K562 (cell line): ENCODE results near the gene RABL2B. TPM values are rescaled to one million over a fixed set of nuclear protein-coding genes. Genes with fewer than 3 reads are reported as not detected.
"Not testable (repeated sequence)": the region's sequence is repeated elsewhere in the genome, so short reads cannot be mapped to it uniquely, and the experiment has no call there.

ENCODE experiments used
- ATAC-seq: fragments of 200-7000 bp; cut with Tn5 transposase; 3 replicates; pipeline ENCODE4 v1.9.1; 2020; ENCODE audit warnings: moderate library complexity
- BruUV-seq: library from RNA; stranded (reverse); fragments of 400-500 nt; replicated peaks from 2 replicates; lab custom pipeline; 2021; lab: Mats Ljungman, UMichigan
- CTCF ChIA-PET: fragments of 300-600 bp; formaldehyde crosslinking; extraction: SDS; loops from one replicate; lab custom pipeline; 2021; ENCODE audit warnings: low intra/inter-chr PET ratio; lab: Yijun Ruan, JAX
- POLR2A ChIA-PET: fragments of 300-600, 350-650 bp; sonication (Branson Sonifier 250); formaldehyde crosslinking; extraction: SDS; loops from one replicate; lab custom pipeline; 2021; ENCODE audit warnings: antibody characterized with exemption, inconsistent platforms; lab: Yijun Ruan, JAX
- DNase-seq, 4 experiments: peaks; one replicate each; pipeline versions ENCODE4 v3.0.0 to v3.0.0-alpha.2; 2011 to 2018; ENCODE audit warnings: low spot score in 3 of 4, mixed read lengths in 3 of 4; ENCODE audit errors: extremely low read depth in 1 of 4
- FAIRE-seq: peaks from 2 replicates; lab custom pipeline; 2011; peaks lifted over from hg19 to GRCh38; lab: Jason Lieb, UNC
- H2AFZ ChIP-seq: 2 replicates; pipeline ENCODE4 v1.6.0; 2011; ENCODE audit warnings: low read depth, low read length, control low read depth, inconsistent platforms
- H3K27ac ChIP-seq: fragments of 200-600 bp; 3 replicates; pipeline ENCODE4 v1.8.0; 2011; ENCODE audit warnings: low read depth, mild to moderate bottlenecking, control low read depth, inconsistent platforms, low read length, moderate library complexity, mixed read lengths; ENCODE audit errors: extremely low read depth
- H3K27me3 ChIP-seq, 2 experiments: fragments of 300-600 bp in 1 of 2; 2 replicates in 1 of 2; 3 replicates in 1 of 2; pipeline versions ENCODE4 v1.6.0 to v1.8.0; 2011; ENCODE audit warnings: inconsistent platforms in 2 of 2, low read length in 2 of 2, mild to moderate bottlenecking in 1 of 2, mixed read lengths in 1 of 2, moderate library complexity in 1 of 2; ENCODE audit not compliant: control insufficient read depth in 2 of 2, insufficient read depth in 2 of 2
- H3K36me3 ChIP-seq: fragments of 300-600 bp; 3 replicates; pipeline ENCODE4 v1.8.0; 2011; ENCODE audit warnings: mild to moderate bottlenecking, low read length, inconsistent platforms; ENCODE audit not compliant: control insufficient read depth, insufficient read depth
- H3K4me1 ChIP-seq, 2 experiments: fragments of 200-600 bp in 1 of 2; replicated peaks in 1 of 2; 2 replicates in 1 of 2; 3 replicates in 1 of 2; pipeline versions ENCODE4 v1.5.1 to v1.8.0; 2011; ENCODE audit warnings: inconsistent platforms in 2 of 2, low read length in 2 of 2, mild to moderate bottlenecking in 1 of 2, mixed read lengths in 1 of 2, moderate library complexity in 1 of 2; ENCODE audit not compliant: control insufficient read depth in 2 of 2, insufficient read depth in 2 of 2
- H3K4me2 ChIP-seq: 2 replicates; pipeline ENCODE4 v1.6.1; 2011; ENCODE audit warnings: low read length, control low read depth, inconsistent platforms, mixed read lengths; ENCODE audit not compliant: insufficient read depth
- H3K4me3 ChIP-seq: fragments of 200-600 bp; sonication (generic), shearing (Covaris generic); 2 replicates; pipeline ENCODE4 v1.5.1; 2016; ENCODE audit warnings: control low read depth, inconsistent platforms
- H3K79me2 ChIP-seq: fragments of 200-600 bp; 3 replicates; pipeline ENCODE4 v1.8.0; 2011; ENCODE audit warnings: low read length, inconsistent platforms; ENCODE audit not compliant: control insufficient read depth, insufficient read depth
- H3K9ac ChIP-seq, 2 experiments: 2 replicates each; pipeline versions ENCODE4 v1.6.0 to v1.6.1; 2011; ENCODE audit warnings: low read depth in 2 of 2, low read length in 2 of 2, control low read depth in 1 of 2, inconsistent platforms in 1 of 2, mild to moderate bottlenecking in 1 of 2, mixed read lengths in 1 of 2; ENCODE audit not compliant: insufficient read depth in 1 of 2
- H3K9me1 ChIP-seq: one replicate; pipeline ENCODE4 v1.6.0; 2011; ENCODE audit warnings: inconsistent platforms, mild to moderate bottlenecking, low read length, moderate library complexity; ENCODE audit not compliant: control insufficient read depth, insufficient read depth
- H3K9me3 ChIP-seq: replicated peaks from 2 replicates; pipeline ENCODE4 v1.5.1; 2011; ENCODE audit warnings: low read depth, low read length, inconsistent platforms; ENCODE audit not compliant: control insufficient read depth, insufficient read depth
- H4K20me1 ChIP-seq: replicated peaks from 2 replicates; pipeline ENCODE4 v1.6.1; 2011; ENCODE audit warnings: low read length, inconsistent platforms, mixed read lengths; ENCODE audit not compliant: control insufficient read depth, insufficient read depth
- FOSL1 ChIP-seq: fragments of 200-800 bp; sonication (Bioruptor generic); conservative IDR thresholded peaks from 2 replicates; pipeline ENCODE4 v1.6.1; 2016; ENCODE audit warnings: missing genetic modification characterization, missing compliant biosample characterization
- NR2C2 ChIP-seq, 2 experiments: fragments of 200-800 bp in 1 of 2; sonication (Bioruptor generic) in 1 of 2; sonication (generic) in 1 of 2; formaldehyde crosslinking in 1 of 2; IDR thresholded peaks; 2 replicates each; pipeline versions ENCODE4 v1.6.1 to v1.8.0; 2016 to 2022; ENCODE audit warnings: mild to moderate bottlenecking in 1 of 2, missing compliant biosample characterization in 1 of 2, missing genetic modification characterization in 1 of 2, missing genetic modification reagents in 1 of 2
- WGBS: fragments of 100-300 bp; shearing (Covaris generic); methylation state at CpG from one replicate; pipeline ENCODE4 v1.1.6; 2016; ENCODE audit warnings: low coverage, mixed read lengths; ENCODE audit not compliant: insufficient coverage; ENCODE audit errors: missing lambda C conversion rate; 5-methylcytosine and 5-hydroxymethylcytosine counted together
- in situ Hi-C: fragments of 300-500 bp; cut with MboI; formaldehyde crosslinking; loops from 4 replicates; pipeline ENCODE4 v1.15.0; 2018; ENCODE audit warnings: inconsistent platforms, mixed read lengths
- intact Hi-C: fragments of 100-400 bp; cut with micrococcal nuclease; formaldehyde crosslinking; loops from 2 replicates; pipeline ENCODE4 v1.14.2; 2022
- polyA plus RNA-seq, 8 experiments: library from polyadenylated mRNA; depleted of rRNA in 4 of 8; stranded (reverse) in 5 of 8; unstranded in 3 of 8; fragments of >200 nt; fragmentation: Nextera tagmentation in 2 of 8; fragmentation: Illumina TruSeq in 1 of 8; extraction: Ambion mirVana in 2 of 8; extraction: Trizol in 1 of 8; gene quantifications; 2 replicates each; pipeline versions ENCODE4 v1.2.1 to v1.2.3, GENCODE V29; 2011 to 2014; ENCODE audit warnings: inconsistent platforms in 1 of 8, missing spikeins in 1 of 8
- total RNA-seq, 7 experiments: library from RNA; depleted of rRNA in 6 of 7; stranded (reverse); fragments of >200 nt in 6 of 7; fragmentation: Illumina TruSeq in 2 of 7; extraction: Trizol in 2 of 7; gene quantifications; 2 replicates each; pipeline versions ENCODE4 v1.2.1 to v1.2.3, GENCODE V29; 2011 to 2021; ENCODE audit warnings: low replicate concordance in 1 of 7
- TF ChIP-seq, protein P1 (sequence below), 2 experiments: fragments of 450-650 bp in 1 of 2; sonication (generic) in 1 of 2; formaldehyde crosslinking in 1 of 2; IDR thresholded peaks; 2 replicates each; pipeline versions ENCODE4 v1.7.1 to v1.9.0; 2016 to 2022; ENCODE audit warnings: inconsistent platforms in 1 of 2, mild to moderate bottlenecking in 1 of 2, missing genetic modification reagents in 1 of 2

The RABL2B gene
- total and polyA plus RNA-seq, 9 of the 15 experiments (the other 6 are each of a cell fraction or from before 2014, with no cell fraction given), result 0.76 to 8.5 (median 3.6) TPM

DNA sequence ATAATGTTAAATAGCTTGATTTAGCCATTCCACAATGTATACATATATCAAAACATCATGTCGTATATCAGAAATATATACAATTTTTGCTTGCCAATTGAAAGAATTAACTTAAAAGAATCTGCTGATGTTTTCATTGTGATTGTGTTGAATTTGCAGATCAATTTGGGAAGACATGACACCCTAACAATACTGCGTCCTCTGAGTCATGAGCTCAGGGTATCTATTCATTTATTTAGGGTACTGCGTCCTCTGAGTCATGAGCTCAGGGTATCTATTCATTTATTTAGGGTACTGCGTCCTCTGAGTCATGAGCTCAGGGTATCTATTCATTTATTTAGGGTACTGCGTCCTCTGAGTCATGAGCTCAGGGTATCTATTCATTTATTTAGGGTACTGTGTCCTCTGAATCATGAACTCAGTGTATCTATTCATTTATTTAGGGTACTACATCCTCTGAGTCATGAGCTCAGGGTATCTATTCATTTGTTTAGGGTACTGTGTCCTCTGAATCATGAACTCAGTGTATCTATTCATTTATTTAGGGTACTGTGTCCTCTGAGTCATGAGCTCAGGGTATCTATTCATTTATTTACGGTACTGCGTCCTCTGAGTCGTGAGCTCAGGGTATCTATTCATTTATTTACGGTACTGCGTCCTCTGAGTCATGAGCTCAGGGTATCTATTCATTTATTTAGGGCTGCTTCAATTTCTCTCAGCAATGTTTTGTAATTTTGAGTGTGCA, 23.7 kb downstream of the RABL2B start (continued):
- peak; percentile 60 for TF ChIP-seq FOSL1 (tag)

DNA sequence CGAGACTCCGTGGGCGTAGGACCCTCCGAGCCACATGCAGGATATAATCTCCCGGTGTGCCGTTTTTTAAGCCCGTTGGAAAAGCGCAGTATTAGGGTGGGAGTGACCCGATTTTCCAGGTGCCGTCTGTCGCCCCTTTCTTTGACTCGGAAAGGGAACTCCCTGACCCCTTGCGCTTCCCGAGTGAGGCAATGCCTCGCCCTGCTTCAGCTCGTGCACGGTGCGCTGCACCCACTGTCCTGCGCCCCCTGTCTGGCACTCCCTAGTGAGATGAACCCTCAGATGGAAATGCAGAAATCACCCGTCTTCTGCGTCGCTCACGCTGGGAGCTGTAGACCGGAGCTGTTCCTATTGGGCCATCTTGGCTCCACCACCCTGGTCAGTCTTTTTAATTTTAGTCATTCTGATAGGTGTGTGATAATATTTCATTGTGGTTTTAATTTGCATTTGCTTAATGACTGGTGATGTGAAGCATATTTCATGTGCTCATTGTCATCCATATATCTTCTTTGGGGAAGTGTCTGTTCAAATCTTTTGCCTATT, 26.4 kb downstream of the RABL2B start:
- peak in 1 of 4 experiments; percentile 35 for DNase-seq
- H3K9me3 ChIP-seq; H3K79me2 ChIP-seq; in situ Hi-C loops; H3K9me1 ChIP-seq; H3K27ac ChIP-seq; H3K4me1 ChIP-seq; POLR2A ChIA-PET; H3K27me3 ChIP-seq; CTCF ChIA-PET; H3K36me3 ChIP-seq; ATAC-seq; H4K20me1 ChIP-seq; FAIRE-seq; intact Hi-C loops; TF ChIP-seq NR2C2 (CRISPR knock-in tag; IDR thresholded peaks at IDR 0.05): not testable (repeated sequence)
- Histone ChIP-seq H2AFZ (peak overlapping the region; percentile 82), H3K4me3 (peak overlapping the region; percentile 33), H3K9ac (peak overlapping the region; percentile 30 to 71; a peak in 2 of 4 replicates), H3K4me2 (peak overlapping the region; percentile 55)
- BruUV-seq, result TSS peak; percentile 42
- WGBS, result 11% methylated on average over 14 of the region's 24 CpGs
- peak; percentile 39; the same call in 1 of the 2 replicates for TF ChIP-seq NR2C2 (tag; IDR thresholded peaks at IDR 0.05)
- TF ChIP-seq, protein P1, sequence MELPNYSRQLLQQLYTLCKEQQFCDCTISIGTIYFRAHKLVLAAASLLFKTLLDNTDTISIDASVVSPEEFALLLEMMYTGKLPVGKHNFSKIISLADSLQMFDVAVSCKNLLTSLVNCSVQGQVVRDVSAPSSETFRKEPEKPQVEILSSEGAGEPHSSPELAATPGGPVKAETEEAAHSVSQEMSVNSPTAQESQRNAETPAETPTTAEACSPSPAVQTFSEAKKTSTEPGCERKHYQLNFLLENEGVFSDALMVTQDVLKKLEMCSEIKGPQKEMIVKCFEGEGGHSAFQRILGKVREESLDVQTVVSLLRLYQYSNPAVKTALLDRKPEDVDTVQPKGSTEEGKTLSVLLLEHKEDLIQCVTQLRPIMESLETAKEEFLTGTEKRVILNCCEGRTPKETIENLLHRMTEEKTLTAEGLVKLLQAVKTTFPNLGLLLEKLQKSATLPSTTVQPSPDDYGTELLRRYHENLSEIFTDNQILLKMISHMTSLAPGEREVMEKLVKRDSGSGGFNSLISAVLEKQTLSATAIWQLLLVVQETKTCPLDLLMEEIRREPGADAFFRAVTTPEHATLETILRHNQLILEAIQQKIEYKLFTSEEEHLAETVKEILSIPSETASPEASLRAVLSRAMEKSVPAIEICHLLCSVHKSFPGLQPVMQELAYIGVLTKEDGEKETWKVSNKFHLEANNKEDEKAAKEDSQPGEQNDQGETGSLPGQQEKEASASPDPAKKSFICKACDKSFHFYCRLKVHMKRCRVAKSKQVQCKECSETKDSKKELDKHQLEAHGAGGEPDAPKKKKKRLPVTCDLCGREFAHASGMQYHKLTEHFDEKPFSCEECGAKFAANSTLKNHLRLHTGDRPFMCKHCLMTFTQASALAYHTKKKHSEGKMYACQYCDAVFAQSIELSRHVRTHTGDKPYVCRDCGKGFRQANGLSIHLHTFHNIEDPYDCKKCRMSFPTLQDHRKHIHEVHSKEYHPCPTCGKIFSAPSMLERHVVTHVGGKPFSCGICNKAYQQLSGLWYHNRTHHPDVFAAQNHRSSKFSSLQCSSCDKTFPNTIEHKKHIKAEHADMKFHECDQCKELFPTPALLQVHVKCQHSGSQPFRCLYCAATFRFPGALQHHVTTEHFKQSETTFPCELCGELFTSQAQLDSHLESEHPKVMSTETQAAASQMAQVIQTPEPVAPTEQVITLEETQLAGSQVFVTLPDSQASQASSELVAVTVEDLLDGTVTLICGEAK (IDR thresholded peaks at IDR 0.05), result 0 out of 2 replicates have a peak, but pooled peaks have one; percentile 38
- TF ChIP-seq, protein P1 (CRISPR knock-in tag; IDR thresholded peaks at IDR 0.05), result not testable (repeated sequence)
